Measurements from ENCODE around the gene RABGAP1L.
"Not testable (repeated sequence)": the region's sequence is repeated elsewhere in the genome, so short reads cannot be mapped to it uniquely, and the experiment has no call there.

Gene RABGAP1L

DNA sequence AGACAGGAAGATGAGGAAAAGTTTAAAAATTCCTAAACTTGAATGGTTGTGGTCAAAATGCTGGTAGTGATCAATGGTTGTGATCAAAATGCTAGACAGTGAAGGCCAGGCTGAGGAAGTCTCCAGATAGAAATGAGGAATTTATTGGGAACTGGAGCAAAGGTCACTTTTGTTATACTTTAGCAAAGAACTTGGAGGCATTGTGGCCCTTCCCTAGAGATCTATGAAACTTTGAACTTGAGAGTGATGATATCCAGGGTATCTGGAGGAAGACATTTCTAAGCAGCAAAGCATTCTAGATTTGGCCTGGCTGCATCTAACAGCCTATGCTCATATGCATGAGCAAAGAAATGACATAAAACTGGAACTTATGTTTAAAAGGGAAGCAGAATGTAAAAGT is 35.5 kb upstream of the RABGAP1L start:
- Histone ChIP-seq H2AK5ac (ENCODE audit: low read length) (no peak overlapping the region), H3K4me2 (ENCODE audit: low read length) (no peak overlapping the region), H4K12ac (ENCODE audit: low read depth, low read length) (no peak overlapping the region), H3K14ac (ENCODE audit: low read length) (no peak overlapping the region), H3K9me3 (ENCODE audit: insufficient read depth, low read depth, low read length) (peaks cover 5% of the 10 kb centered on the region), H4K8ac (ENCODE audit: low read depth, low read length) (no peak overlapping the region), H2BK12ac (ENCODE audit: low read length) (no peak overlapping the region), H3K4me3 (ENCODE audit: low read depth, low read length) (no peak overlapping the region), H3K23ac (ENCODE audit: low read length) (no peak overlapping the region), H2BK120ac (ENCODE audit: insufficient read depth, low read length, poor library complexity) (no peak overlapping the region), H2BK5ac (ENCODE audit: low read depth, low read length, poor library complexity) (no peak overlapping the region), H3K27me3 (ENCODE audit: insufficient read depth, low read length) (no peaks in the 10 kb centered on the region), H3K9ac (ENCODE audit: low read length) (no peak overlapping the region), H3K27ac (ENCODE audit: low read depth, low read length) (no peak overlapping the region), H2AFZ (ENCODE audit: insufficient read depth, low read length, poor library complexity) (no peak overlapping the region), H4K91ac (ENCODE audit: low read depth, low read length) (no peak overlapping the region), H3K79me1 (ENCODE audit: low read length) (no peaks in the 10 kb centered on the region), H3K79me2 (ENCODE audit: control insufficient read depth, insufficient read depth, low read length, poor library complexity) (no peaks in the 10 kb centered on the region), H3K18ac (ENCODE audit: low read length) (no peak overlapping the region), H3K4me1 (ENCODE audit: control insufficient read depth in 1 of 2, insufficient read depth in 2 of 2, low read length in 2 of 2) (no peaks in the 10 kb centered on the region), H3K4ac (ENCODE audit: low read depth, low read length) (no peak overlapping the region), H3K36me3 (ENCODE audit: control insufficient read depth in 1 of 2, insufficient read depth in 2 of 2, low read length in 2 of 2) (no peaks in the 10 kb centered on the region)
- DNase-seq, result no peak

DNA sequence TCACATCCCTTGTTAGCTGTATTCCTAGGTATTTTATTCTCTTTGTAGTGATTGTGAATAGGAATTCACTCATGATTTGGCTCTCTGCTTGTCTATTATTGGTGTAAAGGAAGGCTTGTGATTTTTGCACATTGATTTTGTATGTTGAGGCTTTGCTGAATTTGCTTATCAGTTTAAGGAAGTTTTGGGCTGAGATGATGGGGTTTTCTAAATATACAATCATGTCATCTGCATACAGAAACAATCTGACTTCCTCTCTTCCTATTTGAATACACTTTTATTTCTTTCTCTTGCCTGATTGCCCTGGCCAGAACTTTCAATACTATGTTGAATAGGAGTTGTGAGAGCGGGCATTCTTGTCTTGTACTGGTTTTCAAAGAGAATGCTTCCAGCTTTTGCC is 32.1 kb upstream of the RABGAP1L start:
- H3K9me3 ChIP-seq (ENCODE audit: insufficient read depth, low read depth, low read length); H3K23ac ChIP-seq (ENCODE audit: low read length); H3K4ac ChIP-seq (ENCODE audit: low read depth, low read length); H4K91ac ChIP-seq (ENCODE audit: low read depth, low read length); H2AFZ ChIP-seq (ENCODE audit: insufficient read depth, low read length, poor library complexity); H2BK5ac ChIP-seq (ENCODE audit: low read depth, low read length, poor library complexity); H3K79me1 ChIP-seq (ENCODE audit: low read length); DNase-seq; H3K27ac ChIP-seq (ENCODE audit: low read depth, low read length); H2BK120ac ChIP-seq (ENCODE audit: insufficient read depth, low read length, poor library complexity); H3K36me3 ChIP-seq (ENCODE audit: control insufficient read depth in 1 of 2, insufficient read depth in 2 of 2, low read length in 2 of 2); H3K27me3 ChIP-seq (ENCODE audit: insufficient read depth, low read length); H2BK12ac ChIP-seq (ENCODE audit: low read length); H4K8ac ChIP-seq (ENCODE audit: low read depth, low read length); H3K4me3 ChIP-seq (ENCODE audit: low read depth, low read length); H3K4me1 ChIP-seq (ENCODE audit: control insufficient read depth in 1 of 2, insufficient read depth in 2 of 2, low read length in 2 of 2); H3K18ac ChIP-seq (ENCODE audit: low read length); H4K12ac ChIP-seq (ENCODE audit: low read depth, low read length); H3K4me2 ChIP-seq (ENCODE audit: low read length); H3K79me2 ChIP-seq (ENCODE audit: control insufficient read depth, insufficient read depth, low read length, poor library complexity); H3K14ac ChIP-seq (ENCODE audit: low read length); H3K9ac ChIP-seq (ENCODE audit: low read length); H2AK5ac ChIP-seq (ENCODE audit: low read length): not testable (repeated sequence)
- no CpG with 5 or more reads among the region's 1 CpG for WGBS (ENCODE audit: extremely low coverage, insufficient coverage, insufficient read length)

DNA sequence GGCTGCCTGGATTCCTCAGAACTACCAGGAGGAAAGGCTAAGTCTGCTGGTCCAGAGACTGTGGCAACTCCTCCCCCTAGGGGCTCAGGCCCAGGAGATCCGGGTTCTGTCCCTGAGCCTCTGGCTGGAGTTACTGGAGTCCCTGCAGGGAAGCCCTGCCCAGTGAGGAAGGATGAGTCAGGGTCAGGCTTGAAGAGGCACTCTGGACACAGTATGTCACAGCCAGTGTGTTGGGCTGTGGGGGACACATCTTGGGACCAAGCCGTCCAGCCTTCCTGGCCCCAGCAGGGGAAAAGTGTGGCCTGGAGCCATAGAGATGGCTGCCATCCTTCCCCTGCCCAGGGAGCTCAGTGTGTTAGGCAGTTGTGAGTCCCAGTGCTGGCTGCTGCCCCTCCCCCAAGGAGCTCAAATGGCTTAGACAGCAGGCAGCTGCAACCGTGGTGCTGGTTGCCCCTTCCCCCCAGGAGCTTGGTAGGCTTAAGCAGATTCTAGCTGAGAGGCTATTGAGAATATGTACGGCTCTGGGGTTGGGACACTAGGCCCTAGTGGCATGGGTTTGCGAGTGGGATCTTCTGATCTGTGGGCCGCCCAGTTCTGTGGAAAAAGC is 28.2 kb upstream of the RABGAP1L start:
- no peak overlapping the region for H2AFZ ChIP-seq (ENCODE audit: insufficient read depth, low read length, poor library complexity)
- H4K8ac ChIP-seq (ENCODE audit: low read depth, low read length), result no peak overlapping the region
- DNase-seq, result peak; percentile 36 to 65
- no peak overlapping the region for H4K12ac ChIP-seq (ENCODE audit: low read depth, low read length)
- no CpG with 5 or more reads among the region's 6 CpGs for WGBS (ENCODE audit: extremely low coverage, insufficient coverage, insufficient read length)
- H3K18ac ChIP-seq (ENCODE audit: low read length), result no peak overlapping the region
- H3K4me3 ChIP-seq (ENCODE audit: low read depth, low read length), result no peak overlapping the region
- no peaks in the 10 kb centered on the region for H3K79me1 ChIP-seq (ENCODE audit: low read length)
- H3K4me1 ChIP-seq (ENCODE audit: control insufficient read depth in 1 of 2, insufficient read depth in 2 of 2, low read length in 2 of 2), result no peaks in the 10 kb centered on the region
- no peak overlapping the region for H3K27ac ChIP-seq (ENCODE audit: low read depth, low read length)
- H3K4ac ChIP-seq (ENCODE audit: low read depth, low read length), result no peak overlapping the region
- H3K9me3 ChIP-seq (ENCODE audit: insufficient read depth, low read depth, low read length), result no peaks in the 10 kb centered on the region
- no peak overlapping the region for H2BK5ac ChIP-seq (ENCODE audit: low read depth, low read length, poor library complexity)
- H3K36me3 ChIP-seq (ENCODE audit: control insufficient read depth in 1 of 2, insufficient read depth in 2 of 2, low read length in 2 of 2), result no peaks in the 10 kb centered on the region
- H3K23ac ChIP-seq (ENCODE audit: low read length), result no peak overlapping the region
- no peaks in the 10 kb centered on the region for H3K79me2 ChIP-seq (ENCODE audit: control insufficient read depth, insufficient read depth, low read length, poor library complexity)
- no peak overlapping the region for H3K4me2 ChIP-seq (ENCODE audit: low read length)
- H2AK5ac ChIP-seq (ENCODE audit: low read length), result no peak overlapping the region
- H2BK120ac ChIP-seq (ENCODE audit: insufficient read depth, low read length, poor library complexity), result no peak overlapping the region
- no peaks in the 10 kb centered on the region for H3K27me3 ChIP-seq (ENCODE audit: insufficient read depth, low read length)
- no peak overlapping the region for H4K91ac ChIP-seq (ENCODE audit: low read depth, low read length)
- H3K9ac ChIP-seq (ENCODE audit: low read length), result no peak overlapping the region
- H2BK12ac ChIP-seq (ENCODE audit: low read length), result no peak overlapping the region
- H3K14ac ChIP-seq (ENCODE audit: low read length), result no peak overlapping the region

DNA sequence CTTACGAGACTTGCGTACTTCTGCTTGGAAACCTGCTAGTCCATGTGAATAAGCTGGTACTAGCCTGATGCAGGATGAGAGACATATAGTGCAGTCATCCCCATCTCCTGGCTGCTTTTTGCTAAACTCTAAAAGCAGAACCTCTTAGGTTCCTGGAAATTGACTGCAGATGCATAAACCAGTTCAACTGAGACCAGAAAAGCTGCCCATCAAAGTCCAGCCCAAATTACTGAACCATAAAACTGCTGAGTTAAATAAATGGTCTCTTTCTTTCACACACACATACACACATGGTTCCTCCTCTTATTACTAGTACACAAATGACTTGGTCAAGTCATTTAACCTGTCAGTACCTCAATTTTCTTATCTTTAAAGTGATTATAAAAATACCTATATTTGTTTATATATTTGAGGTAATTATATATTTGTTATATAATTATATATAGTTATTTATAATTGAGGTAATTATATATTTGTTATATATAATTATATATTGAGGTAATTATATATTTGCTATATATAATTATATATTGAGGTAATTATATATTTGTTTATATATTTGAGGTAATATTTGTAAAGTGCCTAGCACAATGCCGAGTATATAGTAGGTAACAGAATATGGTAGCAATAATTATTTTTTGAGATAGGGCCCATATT is 25.2 kb upstream of the RABGAP1L start:
- DNase-seq, result no peak
- Histone ChIP-seq H3K4me3 (ENCODE audit: low read depth, low read length) (no peak overlapping the region), H3K4ac (ENCODE audit: low read depth, low read length) (no peak overlapping the region), H3K79me2 (ENCODE audit: control insufficient read depth, insufficient read depth, low read length, poor library complexity) (no peaks in the 10 kb centered on the region), H4K91ac (ENCODE audit: low read depth, low read length) (no peak overlapping the region), H2BK12ac (ENCODE audit: low read length) (no peak overlapping the region), H3K4me1 (ENCODE audit: control insufficient read depth in 1 of 2, insufficient read depth in 2 of 2, low read length in 2 of 2) (no peaks in the 10 kb centered on the region), H4K12ac (ENCODE audit: low read depth, low read length) (no peak overlapping the region), H2BK120ac (ENCODE audit: insufficient read depth, low read length, poor library complexity) (no peak overlapping the region), H3K36me3 (ENCODE audit: control insufficient read depth in 1 of 2, insufficient read depth in 2 of 2, low read length in 2 of 2) (no peaks in the 10 kb centered on the region), H2AFZ (ENCODE audit: insufficient read depth, low read length, poor library complexity) (no peak overlapping the region), H3K27me3 (ENCODE audit: insufficient read depth, low read length) (no peaks in the 10 kb centered on the region), H3K23ac (ENCODE audit: low read length) (no peak overlapping the region), H3K79me1 (ENCODE audit: low read length) (no peaks in the 10 kb centered on the region), H3K27ac (ENCODE audit: low read depth, low read length) (no peak overlapping the region), H3K4me2 (ENCODE audit: low read length) (no peak overlapping the region), H2BK5ac (ENCODE audit: low read depth, low read length, poor library complexity) (no peak overlapping the region), H3K18ac (ENCODE audit: low read length) (no peak overlapping the region), H3K9ac (ENCODE audit: low read length) (no peak overlapping the region), H4K8ac (ENCODE audit: low read depth, low read length) (no peak overlapping the region), H3K9me3 (ENCODE audit: insufficient read depth, low read depth, low read length) (no peaks in the 10 kb centered on the region), H2AK5ac (ENCODE audit: low read length) (no peak overlapping the region), H3K14ac (ENCODE audit: low read length) (no peak overlapping the region)
- no CpG with 5 or more reads among the region's 3 CpGs for WGBS (ENCODE audit: extremely low coverage, insufficient coverage, insufficient read length)

Measured in trophoblast cell (in vitro differentiated cells and primary cell).